Esophagus squamous epithelium (tissue), 4 donors: Measurements from ENCODE around the gene DBNDD1.

Source experiments
- POLR2A ChIP-seq, 4 donors: fragments of 450-650 bp; IDR thresholded peaks; one replicate each; pipeline ENCODE4 v1.6.1; 2017; ENCODE audit warnings: antibody characterized with exemption in 4 of 4, mild to moderate bottlenecking in 4 of 4, moderate library complexity in 3 of 4
- TF ChIP-seq, protein P1 (sequence below), 6 experiments: fragments of 450-650 bp in 4 of 6; fragments of 200-600 bp in 2 of 6; sonication (generic) in 2 of 6; IDR thresholded peaks; one replicate each; pipeline ENCODE4 v1.5.1; 2016 to 2019; ENCODE audit warnings: antibody characterized with exemption in 6 of 6, mild to moderate bottlenecking in 4 of 6, moderate library complexity in 4 of 6

GRCh38 chr16:89987169-89987568, 32.1 kb downstream of the DBNDD1 start:
- TF ChIP-seq, protein P1, sequence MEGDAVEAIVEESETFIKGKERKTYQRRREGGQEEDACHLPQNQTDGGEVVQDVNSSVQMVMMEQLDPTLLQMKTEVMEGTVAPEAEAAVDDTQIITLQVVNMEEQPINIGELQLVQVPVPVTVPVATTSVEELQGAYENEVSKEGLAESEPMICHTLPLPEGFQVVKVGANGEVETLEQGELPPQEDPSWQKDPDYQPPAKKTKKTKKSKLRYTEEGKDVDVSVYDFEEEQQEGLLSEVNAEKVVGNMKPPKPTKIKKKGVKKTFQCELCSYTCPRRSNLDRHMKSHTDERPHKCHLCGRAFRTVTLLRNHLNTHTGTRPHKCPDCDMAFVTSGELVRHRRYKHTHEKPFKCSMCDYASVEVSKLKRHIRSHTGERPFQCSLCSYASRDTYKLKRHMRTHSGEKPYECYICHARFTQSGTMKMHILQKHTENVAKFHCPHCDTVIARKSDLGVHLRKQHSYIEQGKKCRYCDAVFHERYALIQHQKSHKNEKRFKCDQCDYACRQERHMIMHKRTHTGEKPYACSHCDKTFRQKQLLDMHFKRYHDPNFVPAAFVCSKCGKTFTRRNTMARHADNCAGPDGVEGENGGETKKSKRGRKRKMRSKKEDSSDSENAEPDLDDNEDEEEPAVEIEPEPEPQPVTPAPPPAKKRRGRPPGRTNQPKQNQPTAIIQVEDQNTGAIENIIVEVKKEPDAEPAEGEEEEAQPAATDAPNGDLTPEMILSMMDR (IDR thresholded peaks at IDR 0.05): no peak
- TF ChIP-seq POLR2A (IDR thresholded peaks at IDR 0.05): no peak
